HEK293 (cell line): ENCODE measurements around the gene ID1.
A peak's percentile ranks its signal among the peaks of the same experiment; 100 is the strongest.

Source experiments
- AEBP2 ChIP-seq: fragments of 450-650 bp; formaldehyde crosslinking; IDR thresholded peaks from 2 replicates; pipeline ENCODE4 v1.5.1; 2016; ENCODE audit warnings: missing biosample characterization, missing genetic modification characterization, borderline replicate concordance
- GLIS1 ChIP-seq: fragments of 450-650 bp; formaldehyde crosslinking; IDR thresholded peaks from 2 replicates; pipeline ENCODE4 v1.5.1; 2016; ENCODE audit warnings: missing biosample characterization, missing genetic modification characterization
- MZF1 ChIP-seq: fragments of 450-650 bp; formaldehyde crosslinking; IDR thresholded peaks from 2 replicates; pipeline ENCODE4 v1.5.1; 2017; ENCODE audit warnings: missing biosample characterization, missing genetic modification characterization, borderline replicate concordance
- SCRT2 ChIP-seq: fragments of 450-650 bp; formaldehyde crosslinking; IDR thresholded peaks from 2 replicates; pipeline ENCODE4 v1.5.1; 2016; ENCODE audit warnings: missing biosample characterization, missing genetic modification characterization
- SETDB1 ChIP-seq: IDR thresholded peaks from one replicate; pipeline ENCODE4 v1.6.1; 2017; ENCODE audit warnings: mild to moderate bottlenecking, low read length, moderate library complexity, mixed read lengths; ENCODE audit not compliant: insufficient read length
- SP2 ChIP-seq: fragments of 450-650 bp; formaldehyde crosslinking; IDR thresholded peaks from 2 replicates; pipeline ENCODE4 v1.5.1; 2016; ENCODE audit warnings: missing biosample characterization, missing genetic modification characterization
- TRIM28 ChIP-seq: IDR thresholded peaks from 2 replicates; pipeline ENCODE4 v1.6.1; 2011; ENCODE audit warnings: low read length, control low read depth, borderline replicate concordance
- YY1 ChIP-seq: fragments of 450-650 bp; formaldehyde crosslinking; IDR thresholded peaks from 2 replicates; pipeline ENCODE4 v1.5.1; 2018; ENCODE audit warnings: missing biosample characterization, missing genetic modification characterization
- ZBTB17 ChIP-seq: fragments of 450-650 bp; formaldehyde crosslinking; IDR thresholded peaks from 2 replicates; pipeline ENCODE4 v1.5.1; 2016; ENCODE audit warnings: missing biosample characterization, missing genetic modification characterization
- ZBTB20 ChIP-seq: fragments of 450-650 bp; formaldehyde crosslinking; IDR thresholded peaks from 2 replicates; pipeline ENCODE4 v1.5.1; 2016; ENCODE audit warnings: missing biosample characterization, missing genetic modification characterization
- ZBTB26 ChIP-seq: fragments of 450-650 bp; formaldehyde crosslinking; optimal IDR thresholded peaks from 2 replicates; pipeline ENCODE3; 2016; ENCODE audit warnings: missing biosample characterization, mild to moderate bottlenecking, missing genetic modification characterization
- ZEB2 ChIP-seq: fragments of 450-650 bp; formaldehyde crosslinking; IDR thresholded peaks from 2 replicates; pipeline ENCODE4 v1.5.1; 2016; ENCODE audit warnings: missing biosample characterization, missing genetic modification characterization
- ZIC2 ChIP-seq: fragments of 450-650 bp; formaldehyde crosslinking; IDR thresholded peaks from 2 replicates; pipeline ENCODE4 v1.5.1; 2016; ENCODE audit warnings: missing biosample characterization, missing genetic modification characterization
- ZNF132 ChIP-seq: fragments of 450-650 bp; formaldehyde crosslinking; IDR thresholded peaks from 2 replicates; pipeline ENCODE4 v1.5.1; 2017; ENCODE audit warnings: missing biosample characterization, missing genetic modification characterization, borderline replicate concordance
- ZNF18 ChIP-seq: fragments of 450-650 bp; formaldehyde crosslinking; IDR thresholded peaks from 2 replicates; pipeline ENCODE4 v1.5.1; 2016; ENCODE audit warnings: missing biosample characterization, missing genetic modification characterization
- ZNF24 ChIP-seq: fragments of 450-650 bp; formaldehyde crosslinking; IDR thresholded peaks from 2 replicates; pipeline ENCODE4 v1.5.1; 2016; ENCODE audit warnings: missing biosample characterization, missing genetic modification characterization
- ZNF311 ChIP-seq: fragments of 450-650 bp; formaldehyde crosslinking; IDR thresholded peaks from 2 replicates; pipeline ENCODE4 v1.5.1; 2017; ENCODE audit warnings: missing biosample characterization, missing genetic modification characterization, borderline replicate concordance
- ZNF341 ChIP-seq: fragments of 450-650 bp; formaldehyde crosslinking; IDR thresholded peaks from 2 replicates; pipeline ENCODE4; 2016; ENCODE audit warnings: low read depth, missing biosample characterization, missing genetic modification characterization
- ZNF433 ChIP-seq: fragments of 450-650 bp; formaldehyde crosslinking; IDR thresholded peaks from 2 replicates; pipeline ENCODE4 v1.5.1; 2016; ENCODE audit warnings: missing biosample characterization, missing genetic modification characterization, low read depth
- ZNF48 ChIP-seq: fragments of 450-650 bp; formaldehyde crosslinking; IDR thresholded peaks from 2 replicates; pipeline ENCODE4 v1.5.1; 2016; ENCODE audit warnings: missing biosample characterization, missing genetic modification characterization
- ZNF561 ChIP-seq: fragments of 450-650 bp; IDR thresholded peaks from 2 replicates; pipeline ENCODE4 v1.5.1; 2018; ENCODE audit warnings: missing biosample characterization, missing genetic modification characterization, borderline replicate concordance
- ZNF701 ChIP-seq: fragments of 450-650 bp; formaldehyde crosslinking; IDR thresholded peaks from 2 replicates; pipeline ENCODE4 v1.5.1; 2016; ENCODE audit warnings: missing biosample characterization, missing genetic modification characterization
- ZNF704 ChIP-seq: fragments of 450-650 bp; formaldehyde crosslinking; IDR thresholded peaks from 2 replicates; pipeline ENCODE4 v1.5.1; 2016; ENCODE audit warnings: missing biosample characterization, missing genetic modification characterization
- ZNF792 ChIP-seq: fragments of 450-650 bp; formaldehyde crosslinking; IDR thresholded peaks from 2 replicates; pipeline ENCODE4 v1.5.1; 2016; ENCODE audit warnings: missing biosample characterization, missing genetic modification characterization
- TF ChIP-seq, protein P1 (sequence below): fragments of 450-650 bp; formaldehyde crosslinking; IDR thresholded peaks from 2 replicates; pipeline ENCODE4 v1.5.1; 2017; ENCODE audit warnings: missing biosample characterization, missing genetic modification characterization
- TF ChIP-seq, protein P2 (sequence below): fragments of 450-650 bp; formaldehyde crosslinking; IDR thresholded peaks from 2 replicates; pipeline ENCODE4 v1.5.1; 2016; ENCODE audit warnings: missing biosample characterization, missing genetic modification characterization
- TF ChIP-seq, protein P3 (sequence below): fragments of 450-650 bp; formaldehyde crosslinking; IDR thresholded peaks from 2 replicates; pipeline ENCODE4 v1.5.1; 2016; ENCODE audit warnings: missing biosample characterization, missing genetic modification characterization
- TF ChIP-seq, protein P4 (sequence below): fragments of 450-650 bp; formaldehyde crosslinking; IDR thresholded peaks from 2 replicates; pipeline ENCODE4 v1.5.1; 2016; ENCODE audit warnings: missing biosample characterization, missing genetic modification characterization

The ID1 gene

GRCh38 chr20:31605902-31606803, 1.1 kb downstream of the ID1 start (continued):
- TF ChIP-seq ZNF704 (tag by site-specific recombination) (no peak), ZIC2 (no peak; the same call in none of the 2 replicates), ZNF433 (tag by site-specific recombination) (no peak), MZF1 (no peak), GLIS1 (peak; percentile 92), SETDB1 (no peak), ZBTB17 (peak; percentile 78), YY1 (tag by site-specific recombination) (no peak), ZNF792 (no peak), ZBTB20 (tag by site-specific recombination) (no peak), ZNF561 (tag by site-specific recombination) (no peak), ZNF701 (tag by site-specific recombination) (no peak), SP2 (tag by site-specific recombination) (no peak), ZBTB26 (tag by site-specific recombination) (no peak), ZNF18 (no peak), ZNF311 (no peak), ZNF24 (tag by site-specific recombination) (no peak), TRIM28 (no peak), ZEB2 (tag by site-specific recombination) (no peak; the same call in 1 of the 2 replicates), AEBP2 (tag by site-specific recombination) (no peak), ZNF48 (tag by site-specific recombination) (no peak), ZNF132 (no peak), ZNF341 (tag by site-specific recombination) (0 out of 2 replicates have a peak, but pooled peaks have one; percentile 8), SCRT2 (no peak)
- TF ChIP-seq, protein P1, sequence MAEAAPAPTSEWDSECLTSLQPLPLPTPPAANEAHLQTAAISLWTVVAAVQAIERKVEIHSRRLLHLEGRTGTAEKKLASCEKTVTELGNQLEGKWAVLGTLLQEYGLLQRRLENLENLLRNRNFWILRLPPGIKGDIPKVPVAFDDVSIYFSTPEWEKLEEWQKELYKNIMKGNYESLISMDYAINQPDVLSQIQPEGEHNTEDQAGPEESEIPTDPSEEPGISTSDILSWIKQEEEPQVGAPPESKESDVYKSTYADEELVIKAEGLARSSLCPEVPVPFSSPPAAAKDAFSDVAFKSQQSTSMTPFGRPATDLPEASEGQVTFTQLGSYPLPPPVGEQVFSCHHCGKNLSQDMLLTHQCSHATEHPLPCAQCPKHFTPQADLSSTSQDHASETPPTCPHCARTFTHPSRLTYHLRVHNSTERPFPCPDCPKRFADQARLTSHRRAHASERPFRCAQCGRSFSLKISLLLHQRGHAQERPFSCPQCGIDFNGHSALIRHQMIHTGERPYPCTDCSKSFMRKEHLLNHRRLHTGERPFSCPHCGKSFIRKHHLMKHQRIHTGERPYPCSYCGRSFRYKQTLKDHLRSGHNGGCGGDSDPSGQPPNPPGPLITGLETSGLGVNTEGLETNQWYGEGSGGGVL (tag by site-specific recombination): 0 out of 2 replicates have a peak, but pooled peaks have one; percentile 3
- TF ChIP-seq, protein P2, sequence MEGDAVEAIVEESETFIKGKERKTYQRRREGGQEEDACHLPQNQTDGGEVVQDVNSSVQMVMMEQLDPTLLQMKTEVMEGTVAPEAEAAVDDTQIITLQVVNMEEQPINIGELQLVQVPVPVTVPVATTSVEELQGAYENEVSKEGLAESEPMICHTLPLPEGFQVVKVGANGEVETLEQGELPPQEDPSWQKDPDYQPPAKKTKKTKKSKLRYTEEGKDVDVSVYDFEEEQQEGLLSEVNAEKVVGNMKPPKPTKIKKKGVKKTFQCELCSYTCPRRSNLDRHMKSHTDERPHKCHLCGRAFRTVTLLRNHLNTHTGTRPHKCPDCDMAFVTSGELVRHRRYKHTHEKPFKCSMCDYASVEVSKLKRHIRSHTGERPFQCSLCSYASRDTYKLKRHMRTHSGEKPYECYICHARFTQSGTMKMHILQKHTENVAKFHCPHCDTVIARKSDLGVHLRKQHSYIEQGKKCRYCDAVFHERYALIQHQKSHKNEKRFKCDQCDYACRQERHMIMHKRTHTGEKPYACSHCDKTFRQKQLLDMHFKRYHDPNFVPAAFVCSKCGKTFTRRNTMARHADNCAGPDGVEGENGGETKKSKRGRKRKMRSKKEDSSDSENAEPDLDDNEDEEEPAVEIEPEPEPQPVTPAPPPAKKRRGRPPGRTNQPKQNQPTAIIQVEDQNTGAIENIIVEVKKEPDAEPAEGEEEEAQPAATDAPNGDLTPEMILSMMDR (tag by site-specific recombination): no peak; the same call in 1 of the 2 replicates
- TF ChIP-seq, protein P3, sequence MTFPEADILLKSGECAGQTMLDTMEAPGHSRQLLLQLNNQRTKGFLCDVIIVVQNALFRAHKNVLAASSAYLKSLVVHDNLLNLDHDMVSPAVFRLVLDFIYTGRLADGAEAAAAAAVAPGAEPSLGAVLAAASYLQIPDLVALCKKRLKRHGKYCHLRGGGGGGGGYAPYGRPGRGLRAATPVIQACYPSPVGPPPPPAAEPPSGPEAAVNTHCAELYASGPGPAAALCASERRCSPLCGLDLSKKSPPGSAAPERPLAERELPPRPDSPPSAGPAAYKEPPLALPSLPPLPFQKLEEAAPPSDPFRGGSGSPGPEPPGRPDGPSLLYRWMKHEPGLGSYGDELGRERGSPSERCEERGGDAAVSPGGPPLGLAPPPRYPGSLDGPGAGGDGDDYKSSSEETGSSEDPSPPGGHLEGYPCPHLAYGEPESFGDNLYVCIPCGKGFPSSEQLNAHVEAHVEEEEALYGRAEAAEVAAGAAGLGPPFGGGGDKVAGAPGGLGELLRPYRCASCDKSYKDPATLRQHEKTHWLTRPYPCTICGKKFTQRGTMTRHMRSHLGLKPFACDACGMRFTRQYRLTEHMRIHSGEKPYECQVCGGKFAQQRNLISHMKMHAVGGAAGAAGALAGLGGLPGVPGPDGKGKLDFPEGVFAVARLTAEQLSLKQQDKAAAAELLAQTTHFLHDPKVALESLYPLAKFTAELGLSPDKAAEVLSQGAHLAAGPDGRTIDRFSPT (tag by site-specific recombination): no peak
- TF ChIP-seq, protein P4, sequence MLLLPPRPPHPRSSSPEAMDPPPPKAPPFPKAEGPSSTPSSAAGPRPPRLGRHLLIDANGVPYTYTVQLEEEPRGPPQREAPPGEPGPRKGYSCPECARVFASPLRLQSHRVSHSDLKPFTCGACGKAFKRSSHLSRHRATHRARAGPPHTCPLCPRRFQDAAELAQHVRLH (tag by site-specific recombination): no peak
